Measurements from ENCODE around the gene PLB1. TPM values are rescaled to one million over a fixed set of nuclear protein-coding genes. Genes with fewer than 3 reads are reported as not detected.

PLB1 gene
- total RNA-seq, 4 donors from 2014 or later: 1.5 to 16.5 (median 4.6) TPM

GRCh38 chr2:28591711-28592335, 96.0 kb downstream of the PLB1 start:
- no peak for TF ChIP-seq CTCF (IDR thresholded peaks at IDR 0.05; ENCODE audit: low read depth)

GRCh38 chr2:28592481-28592880, 96.6 kb downstream of the PLB1 start:
- no peak for TF ChIP-seq CTCF (IDR thresholded peaks at IDR 0.05; ENCODE audit: low read depth)

- no peak for TF ChIP-seq CTCF (IDR thresholded peaks at IDR 0.05; ENCODE audit: low read depth)
Measured at GRCh38 chr2:28593160-28593755, 97.4 kb downstream of the PLB1 start.

GRCh38 chr2:28594000-28594331, 98.1 kb downstream of the PLB1 start:
- TF ChIP-seq CTCF (IDR thresholded peaks at IDR 0.05; ENCODE audit: low read depth): no peak

- TF ChIP-seq CTCF (IDR thresholded peaks at IDR 0.05; ENCODE audit: low read depth): no peak
Measured at GRCh38 chr2:28594332-28595108, 98.7 kb downstream of the PLB1 start.

- no peak for TF ChIP-seq CTCF (IDR thresholded peaks at IDR 0.05; ENCODE audit: low read depth)
Measured at GRCh38 chr2:28595323-28595722, 99.5 kb downstream of the PLB1 start.

GRCh38 chr2:28598484-28598883, 102.6 kb downstream of the PLB1 start:
- no peak for TF ChIP-seq CTCF (IDR thresholded peaks at IDR 0.05; ENCODE audit: low read depth)

All from subcutaneous adipose tissue (tissue), 4 donors.